GM18870 (cell line): ENCODE data around the gene DAAM1.
A peak's percentile ranks its signal among the peaks of the same experiment; 100 is the strongest.

Experiments used
- ATAC-seq: cut with Tn5 transposase; IDR thresholded peaks from one replicate; pipeline ENCODE4 v1.9.1; 2021; ENCODE audit warnings: moderate library complexity; ENCODE audit not compliant: unreplicated experiment

The DAAM1 gene

GRCh38 chr14:59336706-59337105, 148.2 kb downstream of the DAAM1 start:
- ATAC-seq: no peak

DNA sequence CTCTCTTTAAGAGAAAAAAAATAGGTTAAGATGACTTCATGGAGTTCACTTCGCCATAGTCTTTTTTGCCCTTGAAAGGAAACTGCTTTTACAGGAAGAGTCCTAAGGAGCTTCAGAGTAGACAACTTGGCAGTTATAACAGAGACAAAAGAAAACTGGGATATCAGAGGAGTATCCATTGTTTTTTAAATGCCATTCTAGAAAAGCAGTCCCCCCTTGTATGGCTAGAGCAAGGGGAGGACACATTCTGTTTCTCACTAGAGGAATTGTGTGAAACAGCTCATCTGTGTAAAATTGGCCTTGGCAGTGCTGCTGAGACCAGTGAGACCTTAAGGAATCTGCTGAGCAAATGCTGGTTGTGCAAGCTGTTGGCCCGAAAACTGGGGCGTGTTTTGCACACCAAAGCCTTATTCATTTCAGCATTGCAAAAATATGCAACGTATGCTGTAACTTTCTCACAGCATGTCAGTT, 148.7 kb downstream of the DAAM1 start:
- no peak for ATAC-seq

- no peak for ATAC-seq
These were observed 150.3 kb downstream of the DAAM1 start for GRCh38 chr14:59338761-59339160.

- ATAC-seq: no peak
These were observed 151.3 kb downstream of the DAAM1 start for GRCh38 chr14:59339524-59340330.

GRCh38 chr14:59341858-59342477, 153.5 kb downstream of the DAAM1 start:
- ATAC-seq: no peak

GRCh38 chr14:59342516-59343484, 154.3 kb downstream of the DAAM1 start:
- ATAC-seq: no peak

GRCh38 chr14:59343585-59343984, 155.1 kb downstream of the DAAM1 start:
- no peak for ATAC-seq

GRCh38 chr14:59344016-59344415, 155.5 kb downstream of the DAAM1 start:
- no peak for ATAC-seq

GRCh38 chr14:59344691-59345455, 156.4 kb downstream of the DAAM1 start:
- no peak for ATAC-seq

GRCh38 chr14:59346329-59346728, 157.9 kb downstream of the DAAM1 start:
- no peak for ATAC-seq

GRCh38 chr14:59346796-59347510, 158.5 kb downstream of the DAAM1 start:
- no peak for ATAC-seq

- no peak for ATAC-seq
These were observed 159.0 kb downstream of the DAAM1 start for GRCh38 chr14:59347511-59347900.

GRCh38 chr14:59347915-59348314, 159.4 kb downstream of the DAAM1 start:
- no peak for ATAC-seq

GRCh38 chr14:59349258-59349701, 160.8 kb downstream of the DAAM1 start:
- no peak for ATAC-seq

DNA sequence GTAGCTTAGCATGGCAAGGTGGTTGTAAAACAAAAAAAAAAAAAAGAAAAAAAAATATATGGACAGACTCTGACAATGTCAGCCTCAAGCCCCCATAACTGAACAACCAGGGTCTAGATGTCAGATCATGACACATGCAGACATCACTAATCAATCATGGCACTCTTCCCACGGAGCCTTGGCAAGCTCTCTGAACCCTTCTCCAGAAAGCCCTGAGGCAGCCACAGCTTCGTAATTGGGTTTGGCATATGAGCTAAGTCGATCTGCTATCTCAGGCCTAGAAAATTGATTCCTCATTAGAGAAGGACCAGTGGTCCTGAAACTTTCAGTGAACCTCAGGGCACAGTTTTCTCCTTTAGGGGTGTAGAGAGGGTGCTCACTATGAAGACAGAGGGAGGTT, 164.5 kb downstream of the DAAM1 start:
- ATAC-seq: no peak

- ATAC-seq: no peak
These were observed 166.2 kb downstream of the DAAM1 start for GRCh38 chr14:59354666-59355065.

- no peak for ATAC-seq
These were observed 166.6 kb downstream of the DAAM1 start for GRCh38 chr14:59355091-59355490.

- ATAC-seq: no peak
These were observed 167.8 kb downstream of the DAAM1 start for GRCh38 chr14:59356312-59356711.

DNA sequence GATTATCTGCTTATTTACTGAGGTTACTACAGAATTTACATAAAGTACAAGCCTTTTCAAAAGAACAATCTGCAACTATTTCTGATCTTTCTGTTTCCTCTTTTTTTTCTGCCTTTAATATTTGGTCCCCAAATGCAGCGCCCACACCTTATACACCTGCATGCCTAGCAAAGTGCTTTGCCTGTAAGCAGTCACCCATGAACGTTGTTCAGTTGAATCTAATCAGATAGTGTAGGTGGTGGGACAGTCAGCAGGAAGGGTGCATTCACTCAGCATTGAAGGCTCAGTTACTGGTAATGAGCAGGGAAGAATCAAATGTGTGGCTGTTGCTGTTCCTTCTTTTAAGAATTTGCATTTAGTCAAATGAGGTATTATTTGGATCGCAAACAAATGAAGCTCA, 168.3 kb downstream of the DAAM1 start:
- peak; percentile 51 for ATAC-seq

- ATAC-seq: no peak
These were observed 169.6 kb downstream of the DAAM1 start for GRCh38 chr14:59358102-59358501.
